Measurements from ENCODE around the gene TWIST1.

The TWIST1 gene

DNA sequence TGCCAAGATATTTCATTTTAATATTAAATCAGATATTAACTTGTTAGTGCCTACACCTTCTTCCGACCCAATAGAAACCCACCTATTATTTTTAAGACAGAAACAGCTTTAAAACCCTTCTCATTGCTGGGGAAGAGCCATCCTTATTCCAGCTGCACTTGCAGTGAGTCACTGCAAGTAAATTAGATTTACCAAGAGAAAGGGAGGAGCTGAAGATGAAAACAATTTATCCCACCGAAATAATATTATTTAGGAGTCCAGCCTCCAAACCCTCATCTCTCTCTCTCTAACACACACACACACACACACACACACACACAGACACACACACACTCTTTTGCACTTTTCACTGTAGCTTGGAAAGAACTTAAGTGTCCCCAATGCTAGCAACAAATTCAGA lies 26.9 kb downstream of the TWIST1 start:
- TF ChIP-seq, protein P1, sequence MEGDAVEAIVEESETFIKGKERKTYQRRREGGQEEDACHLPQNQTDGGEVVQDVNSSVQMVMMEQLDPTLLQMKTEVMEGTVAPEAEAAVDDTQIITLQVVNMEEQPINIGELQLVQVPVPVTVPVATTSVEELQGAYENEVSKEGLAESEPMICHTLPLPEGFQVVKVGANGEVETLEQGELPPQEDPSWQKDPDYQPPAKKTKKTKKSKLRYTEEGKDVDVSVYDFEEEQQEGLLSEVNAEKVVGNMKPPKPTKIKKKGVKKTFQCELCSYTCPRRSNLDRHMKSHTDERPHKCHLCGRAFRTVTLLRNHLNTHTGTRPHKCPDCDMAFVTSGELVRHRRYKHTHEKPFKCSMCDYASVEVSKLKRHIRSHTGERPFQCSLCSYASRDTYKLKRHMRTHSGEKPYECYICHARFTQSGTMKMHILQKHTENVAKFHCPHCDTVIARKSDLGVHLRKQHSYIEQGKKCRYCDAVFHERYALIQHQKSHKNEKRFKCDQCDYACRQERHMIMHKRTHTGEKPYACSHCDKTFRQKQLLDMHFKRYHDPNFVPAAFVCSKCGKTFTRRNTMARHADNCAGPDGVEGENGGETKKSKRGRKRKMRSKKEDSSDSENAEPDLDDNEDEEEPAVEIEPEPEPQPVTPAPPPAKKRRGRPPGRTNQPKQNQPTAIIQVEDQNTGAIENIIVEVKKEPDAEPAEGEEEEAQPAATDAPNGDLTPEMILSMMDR (IDR thresholded peaks at IDR 0.05; ENCODE audit: insufficient read depth, low read length) = no peak
- no peak for TF ChIP-seq SPI1 (IDR thresholded peaks at IDR 0.05; ENCODE audit: borderline replicate concordance, low read depth)
- TF ChIP-seq GABPA (IDR thresholded peaks at IDR 0.05; ENCODE audit: low read depth) = no peak
- TF ChIP-seq, protein P2, sequence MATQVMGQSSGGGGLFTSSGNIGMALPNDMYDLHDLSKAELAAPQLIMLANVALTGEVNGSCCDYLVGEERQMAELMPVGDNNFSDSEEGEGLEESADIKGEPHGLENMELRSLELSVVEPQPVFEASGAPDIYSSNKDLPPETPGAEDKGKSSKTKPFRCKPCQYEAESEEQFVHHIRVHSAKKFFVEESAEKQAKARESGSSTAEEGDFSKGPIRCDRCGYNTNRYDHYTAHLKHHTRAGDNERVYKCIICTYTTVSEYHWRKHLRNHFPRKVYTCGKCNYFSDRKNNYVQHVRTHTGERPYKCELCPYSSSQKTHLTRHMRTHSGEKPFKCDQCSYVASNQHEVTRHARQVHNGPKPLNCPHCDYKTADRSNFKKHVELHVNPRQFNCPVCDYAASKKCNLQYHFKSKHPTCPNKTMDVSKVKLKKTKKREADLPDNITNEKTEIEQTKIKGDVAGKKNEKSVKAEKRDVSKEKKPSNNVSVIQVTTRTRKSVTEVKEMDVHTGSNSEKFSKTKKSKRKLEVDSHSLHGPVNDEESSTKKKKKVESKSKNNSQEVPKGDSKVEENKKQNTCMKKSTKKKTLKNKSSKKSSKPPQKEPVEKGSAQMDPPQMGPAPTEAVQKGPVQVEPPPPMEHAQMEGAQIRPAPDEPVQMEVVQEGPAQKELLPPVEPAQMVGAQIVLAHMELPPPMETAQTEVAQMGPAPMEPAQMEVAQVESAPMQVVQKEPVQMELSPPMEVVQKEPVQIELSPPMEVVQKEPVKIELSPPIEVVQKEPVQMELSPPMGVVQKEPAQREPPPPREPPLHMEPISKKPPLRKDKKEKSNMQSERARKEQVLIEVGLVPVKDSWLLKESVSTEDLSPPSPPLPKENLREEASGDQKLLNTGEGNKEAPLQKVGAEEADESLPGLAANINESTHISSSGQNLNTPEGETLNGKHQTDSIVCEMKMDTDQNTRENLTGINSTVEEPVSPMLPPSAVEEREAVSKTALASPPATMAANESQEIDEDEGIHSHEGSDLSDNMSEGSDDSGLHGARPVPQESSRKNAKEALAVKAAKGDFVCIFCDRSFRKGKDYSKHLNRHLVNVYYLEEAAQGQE (IDR thresholded peaks at IDR 0.05; ENCODE audit: insufficient replicate concordance, low read depth) = no peak
- no peak for TF ChIP-seq POLR2AphosphoS5 (IDR thresholded peaks at IDR 0.05; ENCODE audit: low read depth)
- Histone ChIP-seq H3K4me3 (replicated peaks; ENCODE audit: insufficient read depth, low read length) (no peak overlapping the region), H3K27ac (replicated peaks) (no peak overlapping the region), H3K27me3 (ENCODE audit: insufficient read depth, poor library complexity, severe bottlenecking) (no peaks in the 10 kb centered on the region)
- DNase-seq (ENCODE audit: low read depth in 1 of 2, low spot score in 1 of 2) = no peak

DNA sequence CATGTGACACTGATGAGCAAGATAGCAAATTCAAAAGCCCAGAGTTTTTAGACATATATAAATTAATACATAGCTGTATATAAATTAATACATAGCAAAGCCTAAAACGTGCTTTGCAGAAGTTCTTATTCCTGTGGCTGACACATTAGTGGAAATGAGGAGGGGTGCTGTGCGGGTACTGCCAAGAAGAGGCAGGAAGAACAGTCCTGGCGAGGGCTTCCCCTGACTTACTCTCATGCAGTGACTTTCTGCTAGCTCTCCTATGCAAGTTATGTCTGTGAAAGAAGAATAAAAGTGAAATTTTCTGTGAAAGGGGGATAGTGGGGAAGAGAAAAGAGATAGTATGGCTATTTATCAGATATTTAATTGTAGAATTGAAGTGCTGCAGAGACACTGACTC lies 27.6 kb downstream of the TWIST1 start:
- H3K27ac ChIP-seq (replicated peaks) = no peak overlapping the region
- TF ChIP-seq, protein P2 (IDR thresholded peaks at IDR 0.05; ENCODE audit: insufficient replicate concordance, low read depth) = no peak
- no peak for TF ChIP-seq GABPA (IDR thresholded peaks at IDR 0.05; ENCODE audit: low read depth)
- TF ChIP-seq, protein P1 (IDR thresholded peaks at IDR 0.05; ENCODE audit: insufficient read depth, low read length) = no peak
- TF ChIP-seq POLR2AphosphoS5 (IDR thresholded peaks at IDR 0.05; ENCODE audit: low read depth) = no peak
- no peak for TF ChIP-seq SPI1 (IDR thresholded peaks at IDR 0.05; ENCODE audit: borderline replicate concordance, low read depth)
- H3K4me3 ChIP-seq (replicated peaks; ENCODE audit: insufficient read depth, low read length) = no peak overlapping the region
- no peak for DNase-seq (ENCODE audit: low read depth in 1 of 2, low spot score in 1 of 2)
- no peaks in the 10 kb centered on the region for H3K27me3 ChIP-seq (ENCODE audit: insufficient read depth, poor library complexity, severe bottlenecking)

GRCh38 chr7:19089378-19089777 lies 28.1 kb downstream of the TWIST1 start:
- TF ChIP-seq, protein P2 (IDR thresholded peaks at IDR 0.05; ENCODE audit: insufficient replicate concordance, low read depth) = no peak
- TF ChIP-seq, protein P1 (IDR thresholded peaks at IDR 0.05; ENCODE audit: insufficient read depth, low read length) = no peak
- TF ChIP-seq GABPA (IDR thresholded peaks at IDR 0.05; ENCODE audit: low read depth) (no peak), POLR2AphosphoS5 (IDR thresholded peaks at IDR 0.05; ENCODE audit: low read depth) (no peak), SPI1 (IDR thresholded peaks at IDR 0.05; ENCODE audit: borderline replicate concordance, low read depth) (no peak)
- H3K4me3 ChIP-seq (replicated peaks; ENCODE audit: insufficient read depth, low read length) = no peak overlapping the region
- no peak overlapping the region for H3K27ac ChIP-seq (replicated peaks)
- DNase-seq (ENCODE audit: low read depth in 1 of 2, low spot score in 1 of 2) = no peak
- no peaks in the 10 kb centered on the region for H3K27me3 ChIP-seq (ENCODE audit: insufficient read depth, poor library complexity, severe bottlenecking)
